Vagina (tissue), 2 donors: ENCODE data around the gene ARHGEF40.

ENCODE experiments used
- CTCF ChIP-seq, 3 experiments: fragments of 450-650 bp in 2 of 3; fragments of 200-600 bp in 1 of 3; sonication (generic) in 1 of 3; IDR thresholded peaks; one replicate each; pipeline ENCODE4 v1.5.1; 2017 to 2019; ENCODE audit warnings: antibody characterized with exemption in 3 of 3, mild to moderate bottlenecking in 2 of 3, moderate library complexity in 2 of 3
- POLR2A ChIP-seq, 2 donors: fragments of 450-650 bp; IDR thresholded peaks; one replicate each; pipeline ENCODE4 v1.6.1; 2017; ENCODE audit warnings: antibody characterized with exemption in 2 of 2, mild to moderate bottlenecking in 2 of 2, moderate library complexity in 2 of 2
- POLR2AphosphoS5 ChIP-seq, 2 donors: sonication (generic); formaldehyde crosslinking; IDR thresholded peaks; one replicate each; pipeline ENCODE4 v1.9.0; 2017; ENCODE audit warnings: antibody characterized with exemption in 2 of 2, mild to moderate bottlenecking in 2 of 2, low read depth in 1 of 2; ENCODE audit not compliant: insufficient read depth in 1 of 2

- peak in 2 of 3 experiments; percentile 68 to 75 for TF ChIP-seq CTCF (IDR thresholded peaks at IDR 0.05)
- no peak for TF ChIP-seq POLR2A (IDR thresholded peaks at IDR 0.05)
- TF ChIP-seq POLR2AphosphoS5 (IDR thresholded peaks at IDR 0.05; ENCODE audit: insufficient read depth in 1 of 2, low read depth in 1 of 2) = peak in 1 of 2 donors; percentile 33
Observed at GRCh38 chr14:21068521-21069387, 1.4 kb upstream of the ARHGEF40 start.
